HG03025 (cell line): ENCODE results near the gene CST3.
"Not testable (repeated sequence)": the region's sequence is repeated elsewhere in the genome, so short reads cannot be mapped to it uniquely, and the experiment has no call there.

Source experiments
- ATAC-seq: cut with Tn5 transposase; IDR thresholded peaks from one replicate; pipeline ENCODE4 v1.9.1; 2021; ENCODE audit warnings: mild to moderate bottlenecking, moderate library complexity; ENCODE audit not compliant: unreplicated experiment, low FRiP score

CST3 gene

DNA sequence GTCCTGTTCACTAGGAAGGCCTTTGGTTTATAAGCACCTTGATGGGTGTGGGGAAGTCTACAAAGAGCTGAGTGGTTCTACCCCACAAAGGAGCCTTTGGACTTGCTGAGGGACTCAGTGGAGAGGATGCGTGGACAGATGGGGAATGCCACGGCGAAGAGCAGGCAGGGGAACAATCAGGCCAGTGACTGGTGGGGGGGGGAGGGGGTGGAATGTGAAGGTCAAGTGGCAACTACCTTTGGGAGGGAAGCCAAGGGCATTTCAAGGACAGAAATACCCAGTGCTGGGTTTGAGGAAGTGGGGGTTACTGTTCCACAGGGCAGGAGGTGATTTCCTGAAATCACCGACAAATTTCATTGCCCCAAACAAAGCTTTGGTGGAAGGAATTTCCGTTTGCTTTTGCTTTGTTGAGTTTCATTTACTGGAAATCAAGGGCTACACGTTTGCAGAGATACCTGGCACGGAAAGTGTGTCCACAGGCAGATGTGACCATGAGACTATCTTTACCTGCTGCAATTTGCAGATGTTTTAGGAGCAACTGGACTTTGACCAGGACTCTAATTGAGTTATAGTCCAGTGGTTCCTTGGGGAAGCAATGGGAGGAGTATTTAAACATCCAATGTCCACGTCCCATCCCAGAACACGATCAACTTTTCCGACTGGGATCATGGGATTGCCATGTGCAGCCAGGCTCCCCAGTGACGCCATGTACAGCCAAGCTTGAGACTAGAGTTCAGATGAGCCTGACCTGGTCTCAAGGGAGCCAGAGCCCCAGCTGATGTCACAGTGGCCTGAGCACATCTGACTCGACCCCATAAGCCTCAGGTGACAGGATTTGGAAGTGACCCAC, 8.0 kb downstream of the CST3 start:
- no peak for ATAC-seq

DNA sequence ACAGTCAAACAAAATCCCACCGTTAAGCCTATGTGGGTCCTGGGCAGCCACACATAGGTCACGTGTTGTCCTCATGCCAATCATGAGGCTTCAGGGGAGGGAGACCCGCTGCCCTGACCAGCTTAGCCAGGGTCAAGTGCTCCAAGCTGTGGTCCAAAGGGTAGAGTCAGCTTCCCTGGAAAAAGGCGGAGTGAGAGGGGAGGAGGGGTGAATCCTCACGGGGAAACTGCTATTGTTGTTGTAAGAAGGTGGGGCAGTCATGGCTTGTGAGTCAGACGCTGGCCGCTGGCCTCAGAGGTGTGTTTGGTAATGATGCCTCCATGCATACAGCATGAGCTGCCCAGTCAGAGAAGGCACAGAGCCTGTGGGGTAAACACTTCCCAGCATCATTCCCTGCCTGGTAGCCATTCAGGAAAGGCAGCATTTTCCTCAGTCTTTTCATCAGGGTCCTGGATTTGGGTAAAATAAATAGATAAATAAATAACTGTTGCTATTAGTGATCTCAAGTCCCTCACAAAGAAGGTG, 8.7 kb downstream of the CST3 start:
- ATAC-seq: no peak

- no peak for ATAC-seq
Measured at GRCh38 chr20:23628402-23629016, 9.2 kb downstream of the CST3 start.

- ATAC-seq: no peak
Measured at GRCh38 chr20:23627501-23627900, 10.3 kb downstream of the CST3 start.

DNA sequence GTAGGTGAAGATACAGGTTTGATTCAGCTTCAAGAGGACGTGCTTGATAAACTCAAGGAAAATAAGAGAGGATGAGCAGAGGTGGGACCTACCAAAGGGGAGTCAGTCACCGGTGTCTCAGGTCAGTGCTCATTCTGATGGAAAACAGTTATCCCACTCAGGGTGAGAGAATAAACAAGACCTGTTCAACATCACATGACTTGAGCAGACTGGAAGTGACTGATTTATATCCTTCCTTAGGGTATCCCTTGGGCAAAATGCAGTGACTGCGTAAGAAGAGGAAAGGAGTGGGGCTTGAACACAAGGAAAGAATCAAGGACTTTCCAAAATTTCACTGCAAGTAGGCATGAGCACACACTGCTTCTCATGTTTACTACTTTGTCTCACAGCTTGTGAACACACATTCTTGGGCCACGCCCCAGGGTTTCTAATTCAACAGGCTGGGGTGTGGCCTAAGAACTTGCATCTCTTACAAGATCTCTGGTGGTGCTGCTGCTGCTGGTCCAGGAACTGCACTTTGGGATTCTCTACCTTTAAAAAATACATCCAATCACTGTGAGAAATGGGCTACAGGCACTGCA, 11.6 kb downstream of the CST3 start:
- ATAC-seq: no peak

- no peak for ATAC-seq
Measured at GRCh38 chr20:23625236-23625964, 12.4 kb downstream of the CST3 start.

GRCh38 chr20:23624324-23624691, 13.4 kb downstream of the CST3 start:
- no peak for ATAC-seq

DNA sequence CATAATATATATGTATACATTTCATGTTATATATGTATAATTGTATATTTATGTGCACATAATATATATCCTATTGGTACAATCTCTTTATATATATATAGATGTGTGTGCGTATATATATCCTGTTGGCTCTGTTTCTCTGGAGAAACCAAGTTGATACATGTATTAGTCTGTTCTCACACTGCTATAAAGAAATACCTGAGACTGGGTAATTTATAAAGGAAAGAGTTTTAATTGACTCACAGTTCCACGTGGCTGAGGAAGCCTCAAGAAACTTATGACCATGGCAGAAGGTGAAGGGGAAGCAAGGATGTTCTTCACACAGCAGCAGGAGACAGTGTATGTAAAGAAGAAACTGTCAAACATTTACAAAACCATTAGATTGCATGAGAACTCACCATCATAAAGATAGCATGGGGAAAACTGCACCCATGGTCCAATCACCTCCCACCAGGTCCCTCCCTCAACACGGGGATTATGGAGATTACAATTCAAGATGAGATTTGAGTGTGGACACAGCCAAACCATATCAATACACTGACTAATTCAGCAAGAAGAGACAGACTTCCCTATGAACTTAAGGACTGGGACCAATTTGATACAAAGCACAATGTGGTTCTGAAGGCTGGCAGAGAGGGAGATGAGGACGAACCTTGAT, 14.0 kb downstream of the CST3 start:
- no peak for ATAC-seq

DNA sequence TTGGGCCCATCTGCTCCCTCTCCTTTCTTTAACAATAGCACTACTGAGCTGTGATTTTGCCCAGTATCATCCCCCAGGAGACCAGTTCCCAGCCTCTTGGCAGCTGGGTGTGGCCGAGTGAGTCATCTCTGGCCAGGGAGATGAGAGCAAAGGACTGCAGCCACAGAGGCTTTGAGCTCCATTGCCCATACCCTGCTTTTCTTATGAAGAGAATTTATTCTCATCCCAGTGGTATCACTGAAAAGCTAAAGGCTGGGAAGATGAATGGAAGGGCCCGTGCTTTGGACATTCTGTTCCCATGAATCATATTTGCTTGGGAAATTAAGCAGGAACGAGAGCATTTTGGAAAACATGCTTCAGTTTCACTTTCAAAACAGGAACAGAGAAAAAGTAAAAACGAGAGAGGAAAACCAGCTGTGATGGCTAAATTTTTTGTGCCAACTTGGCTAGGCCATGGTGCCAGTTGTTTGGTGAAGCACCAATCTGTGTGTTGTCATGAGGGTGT, 14.9 kb downstream of the CST3 start:
- no peak for ATAC-seq

DNA sequence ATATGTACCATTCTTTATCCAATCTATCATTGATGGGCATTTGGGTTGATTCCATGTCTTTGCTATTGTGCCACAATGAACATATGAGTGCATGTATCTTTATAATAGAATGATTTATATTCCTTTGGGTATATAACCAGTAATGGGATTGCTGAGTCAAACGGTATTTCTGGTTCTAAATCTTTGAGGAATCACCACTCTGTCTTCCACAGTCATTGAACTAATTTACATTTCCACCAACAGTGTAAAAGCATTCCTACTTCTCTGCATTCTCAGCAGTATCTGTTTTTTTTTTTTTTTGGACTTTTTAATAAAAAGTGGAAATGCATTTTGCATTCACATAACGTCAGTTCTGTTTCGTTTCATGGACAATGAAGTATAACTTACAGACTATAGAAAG, 15.4 kb downstream of the CST3 start:
- not testable (repeated sequence) for ATAC-seq

GRCh38 chr20:23620670-23621386, 16.9 kb downstream of the CST3 start:
- ATAC-seq: not testable (repeated sequence)

- no peak for ATAC-seq
Measured at GRCh38 chr20:23614163-23614562, 23.6 kb downstream of the CST3 start.

GRCh38 chr20:23613676-23614075, 24.1 kb downstream of the CST3 start:
- ATAC-seq: no peak

DNA sequence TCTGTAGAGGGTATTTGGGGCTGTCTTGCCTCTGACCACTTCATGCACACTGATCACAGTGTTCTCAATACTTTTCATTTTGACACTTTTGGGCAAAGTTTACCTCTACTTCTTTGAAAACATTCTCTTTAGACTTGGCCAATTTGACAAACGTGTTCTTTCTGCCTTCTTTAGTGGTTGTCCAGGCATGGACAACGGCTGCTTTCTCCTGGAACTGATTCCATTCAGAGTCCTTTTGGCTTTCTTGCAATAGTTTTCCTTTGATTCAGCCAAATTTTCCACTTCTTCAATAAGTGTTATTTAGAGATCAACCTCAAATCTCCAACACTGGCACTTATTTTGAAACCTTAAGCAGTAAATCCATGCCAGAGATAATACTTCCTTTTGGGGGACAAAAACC, 25.4 kb downstream of the CST3 start:
- no peak for ATAC-seq

GRCh38 chr20:23609486-23610109, 28.2 kb downstream of the CST3 start:
- ATAC-seq: no peak

DNA sequence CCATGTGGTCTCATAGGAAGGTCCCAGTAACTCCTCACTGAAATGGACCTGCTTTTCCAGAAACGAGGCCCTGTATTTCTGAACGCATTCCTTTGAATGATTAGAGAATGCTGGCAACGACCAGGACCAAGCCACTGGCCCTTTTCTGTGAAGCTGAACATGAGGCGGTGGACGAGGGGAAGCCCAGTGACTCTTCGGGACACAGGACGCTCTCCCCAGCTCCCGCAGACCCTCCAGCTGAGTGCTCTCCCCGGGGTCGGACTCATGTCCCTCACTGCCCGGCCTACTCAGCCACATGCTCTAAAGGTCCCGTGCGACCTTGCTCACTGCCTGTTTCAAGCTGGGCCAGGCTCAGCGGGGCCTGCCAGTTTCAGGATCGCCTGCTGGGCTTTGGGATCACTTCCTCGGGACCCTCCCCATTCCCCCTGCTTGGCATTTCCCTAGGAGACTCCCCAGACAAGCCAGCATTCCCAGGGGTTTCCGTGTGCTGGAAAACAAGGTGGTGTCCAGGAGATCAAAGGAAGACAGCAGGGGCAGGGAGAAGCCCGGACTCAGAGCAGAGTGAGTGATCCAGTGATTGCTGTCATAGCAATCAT, 29.4 kb downstream of the CST3 start:
- ATAC-seq: no peak

- no peak for ATAC-seq
Measured at GRCh38 chr20:23607497-23608245, 30.1 kb downstream of the CST3 start.

- ATAC-seq: peak; percentile 85
Measured at GRCh38 chr20:23606652-23607049, 31.1 kb downstream of the CST3 start.
